A549 (cell line): ENCODE measurements around the gene CLIP2. TPM values are rescaled to one million over a fixed set of nuclear protein-coding genes. Genes with fewer than 3 reads are reported as not detected.

Source experiments
- ATAC-seq, 2 experiments: fragments of 200-7000 bp in 1 of 2; fragments of >200 bp in 1 of 2; cut with Nextera tagmentation in 1 of 2; cut with Tn5 transposase in 1 of 2; 3 replicates each; pipeline versions ENCODE4 v1.8.0 to v1.9.1; 2018 to 2020; ENCODE audit warnings: mild to moderate bottlenecking in 1 of 2, moderate library complexity in 1 of 2
- CTCF ChIA-PET: fragments of 300-600 bp; sonication (Branson Sonifier 250); formaldehyde crosslinking; extraction: SDS; loops from one replicate; lab custom pipeline; 2021; ENCODE audit warnings: antibody characterized with exemption, inconsistent platforms; lab: Yijun Ruan, JAX
- POLR2A ChIA-PET: fragments of 350-600 bp; formaldehyde crosslinking; extraction: SDS; loops from one replicate; lab custom pipeline; 2021; ENCODE audit warnings: antibody characterized with exemption, inconsistent platforms; lab: Yijun Ruan, JAX
- DNase-seq, 2 experiments: peaks; one replicate each; pipeline versions ENCODE4 v3.0.0 to v3.0.0-alpha.2; 2011 to 2016; ENCODE audit warnings: low read depth in 1 of 2, low spot score in 1 of 2
- FAIRE-seq: peaks from 2 replicates; lab custom pipeline; 2011; peaks lifted over from hg19 to GRCh38; lab: Jason Lieb, UNC
- H3K27ac ChIP-seq, 2 experiments: fragments of >200 bp; sonication (Bioruptor Twin); formaldehyde crosslinking; 3 replicates each; pipeline ENCODE4 v1.5.1; 2016 to 2017
- H3K4me1 ChIP-seq: fragments of >200 bp; sonication (Bioruptor Twin); formaldehyde crosslinking; 3 replicates; pipeline ENCODE4 v1.6.1; 2016
- H3K4me2 ChIP-seq: fragments of >200 bp; sonication (Bioruptor Twin); formaldehyde crosslinking; 3 replicates; pipeline ENCODE4 v1.6.1; 2016
- H3K4me3 ChIP-seq: fragments of >200 bp; sonication (Bioruptor Twin); formaldehyde crosslinking; 3 replicates; pipeline ENCODE4 v1.5.1; 2016
- H3K9me3 ChIP-seq: fragments of >200 bp; sonication (Bioruptor Twin); formaldehyde crosslinking; 3 replicates; pipeline ENCODE4 v1.6.1; 2016
- ATOH8 ChIP-seq: fragments of 250-450 bp; sonication (Bioruptor Pico); IDR thresholded peaks from 2 replicates; pipeline ENCODE4 v1.5.0; 2020; ENCODE audit warnings: low read depth, mild to moderate bottlenecking, moderate library complexity
- BHLHE40 ChIP-seq: IDR thresholded peaks from 2 replicates; pipeline ENCODE4 v1.6.1; 2012; ENCODE audit warnings: low read depth, low read length, inconsistent platforms
- EHMT2 ChIP-seq: fragments of 200-600 bp; sonication (generic); IDR thresholded peaks from 2 replicates; pipeline ENCODE4 v1.6.1; 2016; ENCODE audit warnings: antibody characterized with exemption, low read depth, mild to moderate bottlenecking, moderate library complexity
- EP300 ChIP-seq, 2 experiments: fragments of >200 bp; sonication (Bioruptor Twin); formaldehyde crosslinking; IDR thresholded peaks; 2 replicates in 1 of 2; 3 replicates in 1 of 2; pipeline ENCODE4 v1.6.1; 2016 to 2017
- ESRRA ChIP-seq: fragments of 150-350 bp; IDR thresholded peaks from 2 replicates; pipeline ENCODE4 v1.6.1; 2014; ENCODE audit warnings: mild to moderate bottlenecking, low read length, borderline replicate concordance
- FOXS1 ChIP-seq: fragments of 250-450 bp; sonication (Bioruptor Pico); IDR thresholded peaks from 2 replicates; pipeline ENCODE4 v1.5.0; 2020; ENCODE audit warnings: mild to moderate bottlenecking, moderate library complexity
- HDAC2 ChIP-seq: fragments of 200-600 bp; sonication (generic); IDR thresholded peaks from 2 replicates; pipeline ENCODE4 v1.6.1; 2016
- HEYL ChIP-seq: fragments of 250-450 bp; sonication (Bioruptor Pico); IDR thresholded peaks from 2 replicates; pipeline ENCODE4 v1.8.0; 2021; ENCODE audit warnings: mild to moderate bottlenecking, moderate library complexity
- HOXB13 ChIP-seq: fragments of 250-450 bp; sonication (Bioruptor Pico); IDR thresholded peaks from 2 replicates; pipeline ENCODE4 v1.5.0; 2020; ENCODE audit warnings: low read depth, mild to moderate bottlenecking, moderate library complexity
- KDM5A ChIP-seq: fragments of 200-600 bp; sonication (generic); IDR thresholded peaks from 2 replicates; pipeline ENCODE4 v1.6.1; 2016; ENCODE audit warnings: antibody characterized with exemption, mild to moderate bottlenecking
- MAFK ChIP-seq: fragments of 450-650 bp; IDR thresholded peaks from 2 replicates; pipeline ENCODE4 v1.6.1; 2014; ENCODE audit not compliant: partially characterized antibody
- PBX3 ChIP-seq: IDR thresholded peaks from 2 replicates; pipeline ENCODE4 v1.6.1; 2012
- PHF8 ChIP-seq: fragments of 200-600 bp; sonication (generic); IDR thresholded peaks from 2 replicates; pipeline ENCODE4 v1.6.1; 2016; ENCODE audit warnings: low read depth, mild to moderate bottlenecking, antibody characterized with exemption, moderate library complexity, borderline replicate concordance
- POLR2A ChIP-seq: IDR thresholded peaks from 2 replicates; pipeline ENCODE4 v1.6.1; 2012; ENCODE audit warnings: mild to moderate bottlenecking, low read length
- POLR2AphosphoS2 ChIP-seq: conservative IDR thresholded peaks from 2 replicates; pipeline ENCODE4 v1.6.1; 2012; ENCODE audit warnings: low read length, improper control_type of control experiment, inconsistent platforms
- RAD21 ChIP-seq, 2 experiments: fragments of >200 bp in 1 of 2; sonication (Bioruptor Twin) in 1 of 2; formaldehyde crosslinking in 1 of 2; IDR thresholded peaks in 1 of 2; conservative IDR thresholded peaks in 1 of 2; 2 replicates in 1 of 2; 3 replicates in 1 of 2; pipeline ENCODE4 v1.6.1; 2012 to 2018; ENCODE audit warnings: inconsistent platforms in 1 of 2
- RARB ChIP-seq: fragments of 250-450 bp; sonication (Bioruptor Pico); IDR thresholded peaks from 2 replicates; pipeline ENCODE4 v1.8.0; 2021; ENCODE audit warnings: mild to moderate bottlenecking, moderate library complexity
- RCOR1 ChIP-seq: fragments of 150-350 bp; IDR thresholded peaks from 2 replicates; pipeline ENCODE4 v1.6.1; 2014; ENCODE audit warnings: antibody characterized with exemption, low read length, low read depth
- REST ChIP-seq: fragments of 200-600 bp; sonication (generic); IDR thresholded peaks from 2 replicates; pipeline ENCODE4 v1.6.1; 2016; ENCODE audit warnings: antibody characterized with exemption, mild to moderate bottlenecking, moderate library complexity
- RFX5 ChIP-seq: fragments of 450-650 bp; IDR thresholded peaks from 2 replicates; pipeline ENCODE4 v1.7.1; 2014; ENCODE audit warnings: antibody characterized with exemption, mild to moderate bottlenecking, moderate library complexity
- WGBS: methylation state at CpG from one replicate; pipeline ENCODE4 v1.1.6; 2017; ENCODE audit errors: missing lambda C conversion rate; 5-methylcytosine and 5-hydroxymethylcytosine counted together
- polyA plus RNA-seq, 4 experiments: library from polyadenylated mRNA; depleted of rRNA in 3 of 4; stranded (reverse); fragments of >200 nt; fragmentation: RNase III in 1 of 4; extraction: RNeasy Plus Mini Kit Qiagen cat#74134 plus additional on column Dnase treatment in 1 of 4; gene quantifications; 2 replicates in 3 of 4; 3 replicates in 1 of 4; pipeline ENCODE4 v1.2.3, GENCODE V29; 2011 to 2017

CLIP2 gene
- polyA plus RNA-seq, 2 of the 4 experiments (the other 2 are of a cell fraction), result 3.7 to 17.0 TPM

GRCh38 chr7:74356589-74357315, 67.5 kb downstream of the CLIP2 start:
- ATAC-seq, result no peak; a peak in 1 of 6 replicates
- no peak overlapping the region for H3K27ac ChIP-seq
- 99% methylated on average over 10 of the region's 10 CpGs for WGBS
- no peak for TF ChIP-seq RAD21 (conservative IDR thresholded peaks at IDR 0.05 in 1 of 2, IDR thresholded peaks at IDR 0.05 in 1 of 2)
- no peak for TF ChIP-seq PBX3
- no peak for TF ChIP-seq HEYL (CRISPR knock-in tag)
- no peak for TF ChIP-seq KDM5A
- TF ChIP-seq EP300 (IDR thresholded peaks at IDR 0.05), result no peak
- TF ChIP-seq RARB (CRISPR knock-in tag), result no peak
- TF ChIP-seq PHF8, result no peak
- no peak for TF ChIP-seq ATOH8 (CRISPR knock-in tag)
- TF ChIP-seq MAFK, result no peak
- no peak for TF ChIP-seq RCOR1
- TF ChIP-seq HDAC2, result no peak
- no peak for TF ChIP-seq ESRRA
- no peak for TF ChIP-seq EHMT2
- TF ChIP-seq POLR2AphosphoS2, result no peak
- no peak for DNase-seq
- no peak overlapping the region for H3K4me2 ChIP-seq
- H3K9me3 ChIP-seq, result peaks cover 13% of the 10 kb centered on the region
- no peak for FAIRE-seq
- peaks cover 6% of the 10 kb centered on the region for H3K4me1 ChIP-seq
- ChIA-PET POLR2A (no interaction called here), CTCF (interaction anchor here (1.4 kb wide), 1 partner anchor 45 kb away, joined by 6 read pairs; no protein-coding TSS in a partner anchor)
- no peak overlapping the region for H3K4me3 ChIP-seq

- ChIA-PET CTCF (no interaction called here), POLR2A (no interaction called here)
- no peak for ATAC-seq
- Histone ChIP-seq H3K27ac (no peak overlapping the region), H3K4me2 (no peak overlapping the region), H3K9me3 (peaks cover 13% of the 10 kb centered on the region), H3K4me1 (peaks cover 1% of the 10 kb centered on the region), H3K4me3 (no peak overlapping the region)
- WGBS, result 98% methylated on average over 8 of the region's 11 CpGs
- TF ChIP-seq BHLHE40 (no peak), HOXB13 (no peak), REST (no peak), HDAC2 (no peak), FOXS1 (CRISPR knock-in tag) (no peak), RFX5 (no peak), POLR2A (no peak)
- FAIRE-seq, result no peak
- DNase-seq, result no peak
Measured at GRCh38 chr7:74360008-74360407, 70.8 kb downstream of the CLIP2 start.
